Measurements from ENCODE around the gene GADD45B.

DNA sequence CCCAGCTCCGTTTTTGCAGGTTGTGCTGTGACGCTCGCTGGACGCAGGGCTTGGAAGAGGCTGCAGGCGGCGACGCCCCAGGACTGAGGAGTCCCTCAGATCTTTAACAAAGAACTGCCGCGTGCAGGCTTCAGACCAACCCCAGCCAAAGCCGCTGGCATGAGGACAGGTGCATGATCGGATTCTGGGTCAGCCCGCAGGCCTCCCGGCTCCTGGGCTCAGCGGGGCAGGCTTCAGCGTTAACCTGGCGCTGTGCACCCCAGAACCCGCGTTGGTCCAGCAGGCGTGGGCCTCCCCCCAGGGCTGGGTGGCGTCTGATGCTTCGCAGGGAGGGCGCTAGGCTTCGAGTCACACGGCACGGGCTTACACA lies 47.6 kb upstream of the GADD45B start:
- no peak for TF ChIP-seq POLR2AphosphoS5 (IDR thresholded peaks at IDR 0.05)
- TF ChIP-seq, protein P1, sequence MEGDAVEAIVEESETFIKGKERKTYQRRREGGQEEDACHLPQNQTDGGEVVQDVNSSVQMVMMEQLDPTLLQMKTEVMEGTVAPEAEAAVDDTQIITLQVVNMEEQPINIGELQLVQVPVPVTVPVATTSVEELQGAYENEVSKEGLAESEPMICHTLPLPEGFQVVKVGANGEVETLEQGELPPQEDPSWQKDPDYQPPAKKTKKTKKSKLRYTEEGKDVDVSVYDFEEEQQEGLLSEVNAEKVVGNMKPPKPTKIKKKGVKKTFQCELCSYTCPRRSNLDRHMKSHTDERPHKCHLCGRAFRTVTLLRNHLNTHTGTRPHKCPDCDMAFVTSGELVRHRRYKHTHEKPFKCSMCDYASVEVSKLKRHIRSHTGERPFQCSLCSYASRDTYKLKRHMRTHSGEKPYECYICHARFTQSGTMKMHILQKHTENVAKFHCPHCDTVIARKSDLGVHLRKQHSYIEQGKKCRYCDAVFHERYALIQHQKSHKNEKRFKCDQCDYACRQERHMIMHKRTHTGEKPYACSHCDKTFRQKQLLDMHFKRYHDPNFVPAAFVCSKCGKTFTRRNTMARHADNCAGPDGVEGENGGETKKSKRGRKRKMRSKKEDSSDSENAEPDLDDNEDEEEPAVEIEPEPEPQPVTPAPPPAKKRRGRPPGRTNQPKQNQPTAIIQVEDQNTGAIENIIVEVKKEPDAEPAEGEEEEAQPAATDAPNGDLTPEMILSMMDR (IDR thresholded peaks at IDR 0.05): no peak
- no peak for TF ChIP-seq EP300 (IDR thresholded peaks at IDR 0.05)

Measured in stomach (tissue), 4 donors.